OCI-LY7 (cell line): Measurements from ENCODE around the gene PRSS38. TPM values are rescaled to one million over a fixed set of nuclear protein-coding genes. Genes with fewer than 3 reads are reported as not detected.

Experiments used
- BruUV-seq: library from RNA; stranded (reverse); fragments of 400-500 nt; replicated peaks from 2 replicates; lab custom pipeline; 2021; lab: Mats Ljungman, UMichigan
- CTCF ChIA-PET: fragments of 300-600 bp; sonication (Branson Sonifier 250); formaldehyde crosslinking; loops from one replicate; lab custom pipeline; 2022; ENCODE audit warnings: antibody characterized with exemption; ENCODE audit not compliant: unreplicated experiment; lab: Charles Lee
- POLR2A ChIA-PET: fragments of 300-600 bp; sonication (Branson Sonifier 250); formaldehyde crosslinking; loops from one replicate; lab custom pipeline; 2022; ENCODE audit warnings: antibody characterized with exemption; lab: Charles Lee
- DNase-seq: peaks from one replicate; pipeline ENCODE4 v3.0.0-alpha.2; 2015; ENCODE audit warnings: low spot score
- H2AFZ ChIP-seq: fragments of 200-600 bp; sonication (generic), shearing (Covaris generic); 2 replicates; pipeline ENCODE4 v1.6.1; 2014; ENCODE audit warnings: mild to moderate bottlenecking, antibody characterized with exemption, low read length, moderate library complexity
- H3K27ac ChIP-seq: fragments of 200-600 bp; sonication (generic); 2 replicates; pipeline ENCODE4 v1.5.1; 2014; ENCODE audit warnings: mixed run types, low read depth, mild to moderate bottlenecking, moderate library complexity, low read length, inconsistent platforms; ENCODE audit not compliant: poor library complexity, severe bottlenecking
- H3K36me3 ChIP-seq: fragments of 200-600 bp; sonication (generic); 2 replicates; pipeline ENCODE4 v1.6.1; 2014; ENCODE audit warnings: mild to moderate bottlenecking, antibody characterized with exemption, low read length, moderate library complexity, mixed read lengths; ENCODE audit not compliant: insufficient read depth
- H3K4me1 ChIP-seq: fragments of 200-600 bp; sonication (generic); 2 replicates; pipeline ENCODE4 v1.5.1; 2014; ENCODE audit warnings: mild to moderate bottlenecking, low read length; ENCODE audit not compliant: insufficient read depth, poor library complexity, severe bottlenecking
- H3K4me2 ChIP-seq: fragments of 200-600 bp; sonication (generic); 2 replicates; pipeline ENCODE4 v1.6.1; 2014; ENCODE audit warnings: mild to moderate bottlenecking, low read length
- H3K4me3 ChIP-seq: fragments of 200-600 bp; sonication (generic); 2 replicates; pipeline ENCODE4 v1.5.1; 2014; ENCODE audit warnings: mild to moderate bottlenecking, low read depth, low read length; ENCODE audit not compliant: poor library complexity, severe bottlenecking
- H3K79me2 ChIP-seq: fragments of 200-600 bp; sonication (generic); 2 replicates; pipeline ENCODE4 v1.6.1; 2016; ENCODE audit warnings: low read depth, mild to moderate bottlenecking, low read length, moderate library complexity, mixed read lengths; ENCODE audit not compliant: insufficient read depth
- H3K9me2 ChIP-seq: fragments of 200-600 bp; sonication (generic); 2 replicates; pipeline ENCODE4 v1.6.1; 2016; ENCODE audit warnings: mild to moderate bottlenecking, low read length, mixed read lengths; ENCODE audit not compliant: insufficient read depth
- H3K9me3 ChIP-seq: fragments of 200-600 bp; sonication (generic); 2 replicates; pipeline ENCODE4 v1.6.1; 2014; ENCODE audit warnings: mild to moderate bottlenecking, mixed run types, low read length, mixed read lengths
- H4K20me1 ChIP-seq: fragments of 200-600 bp; sonication (generic); 2 replicates; pipeline ENCODE4 v1.6.1; 2014; ENCODE audit warnings: mild to moderate bottlenecking, antibody characterized with exemption, low read length, moderate library complexity, mixed read lengths; ENCODE audit not compliant: insufficient read depth
- EZH2phosphoT487 ChIP-seq: fragments of 200-600 bp; sonication (generic); IDR thresholded peaks from 2 replicates; pipeline ENCODE4 v1.6.1; 2018; ENCODE audit warnings: low read depth, borderline replicate concordance, mild to moderate bottlenecking, mixed run types, antibody characterized with exemption, low read length, moderate library complexity, mixed read lengths
- intact Hi-C: fragments of 100-400 bp; cut with micrococcal nuclease; formaldehyde crosslinking; loops from one replicate; pipeline ENCODE4 v1.10.0; 2022; ENCODE audit not compliant: unreplicated experiment
- total RNA-seq, 2 experiments: library from RNA; depleted of rRNA in 1 of 2; stranded (reverse); fragments of >200 nt in 1 of 2; shearing (Covaris generic) in 1 of 2; gene quantifications; 2 replicates each; pipeline ENCODE4 v1.2.3, GENCODE V29; 2014 to 2022
- TF ChIP-seq, protein P1 (sequence below): fragments of 200-600 bp; sonication (generic); conservative IDR thresholded peaks from 2 replicates; pipeline ENCODE4 v1.5.1; 2014; ENCODE audit warnings: mild to moderate bottlenecking, antibody characterized with exemption, low read length, moderate library complexity, mixed read lengths

PRSS38 gene
- total RNA-seq, 2 experiments from 2014 or later: not detected

DNA sequence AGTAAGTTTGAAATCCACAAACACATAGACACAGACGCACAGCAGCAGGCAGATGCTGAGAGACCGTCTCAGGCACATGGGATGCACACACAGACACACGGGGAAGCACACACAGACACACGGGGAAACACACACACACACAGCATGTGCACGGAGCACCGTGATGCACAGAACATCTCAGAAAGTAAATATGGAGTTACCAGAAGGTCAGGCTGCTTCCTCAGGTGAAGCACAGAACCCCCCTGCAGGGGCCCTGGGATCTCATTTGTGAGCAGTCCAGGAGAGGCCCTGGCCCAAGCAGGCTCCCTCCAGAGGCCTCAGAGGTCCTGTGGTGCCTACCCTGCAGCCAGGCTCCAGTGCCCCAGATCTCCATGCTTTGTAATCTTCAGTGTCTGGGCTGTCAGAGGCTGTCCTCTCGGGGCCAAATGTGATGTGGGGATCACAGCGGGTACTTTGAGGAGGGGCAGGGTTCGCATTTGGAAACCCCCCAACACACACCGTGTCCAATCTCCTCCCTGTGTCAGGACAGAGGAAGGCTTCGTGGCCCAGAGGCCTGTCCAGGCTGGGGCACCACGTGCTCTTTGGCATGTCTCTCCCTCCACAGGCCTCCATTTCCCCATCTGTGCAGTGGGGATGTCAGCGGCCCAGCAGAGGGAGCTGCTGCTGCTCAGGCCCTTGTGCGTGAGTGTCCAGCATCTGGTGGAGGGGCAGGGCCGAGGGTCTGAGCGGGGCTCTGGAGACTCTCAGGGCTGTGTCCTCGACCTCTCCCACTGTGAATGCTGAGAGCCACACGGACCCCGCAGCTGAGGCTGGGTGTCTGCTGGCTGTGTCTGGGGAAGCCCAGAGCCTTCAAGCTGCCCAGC, 23.0 kb upstream of the PRSS38 start:
- no peak for TF ChIP-seq EZH2phosphoT487
- TF ChIP-seq, protein P1, sequence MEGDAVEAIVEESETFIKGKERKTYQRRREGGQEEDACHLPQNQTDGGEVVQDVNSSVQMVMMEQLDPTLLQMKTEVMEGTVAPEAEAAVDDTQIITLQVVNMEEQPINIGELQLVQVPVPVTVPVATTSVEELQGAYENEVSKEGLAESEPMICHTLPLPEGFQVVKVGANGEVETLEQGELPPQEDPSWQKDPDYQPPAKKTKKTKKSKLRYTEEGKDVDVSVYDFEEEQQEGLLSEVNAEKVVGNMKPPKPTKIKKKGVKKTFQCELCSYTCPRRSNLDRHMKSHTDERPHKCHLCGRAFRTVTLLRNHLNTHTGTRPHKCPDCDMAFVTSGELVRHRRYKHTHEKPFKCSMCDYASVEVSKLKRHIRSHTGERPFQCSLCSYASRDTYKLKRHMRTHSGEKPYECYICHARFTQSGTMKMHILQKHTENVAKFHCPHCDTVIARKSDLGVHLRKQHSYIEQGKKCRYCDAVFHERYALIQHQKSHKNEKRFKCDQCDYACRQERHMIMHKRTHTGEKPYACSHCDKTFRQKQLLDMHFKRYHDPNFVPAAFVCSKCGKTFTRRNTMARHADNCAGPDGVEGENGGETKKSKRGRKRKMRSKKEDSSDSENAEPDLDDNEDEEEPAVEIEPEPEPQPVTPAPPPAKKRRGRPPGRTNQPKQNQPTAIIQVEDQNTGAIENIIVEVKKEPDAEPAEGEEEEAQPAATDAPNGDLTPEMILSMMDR: peak; percentile 44
- H3K9me2 ChIP-seq: no peaks in the 10 kb centered on the region
- no TSS peak for BruUV-seq
- POLR2A ChIA-PET: no interaction called here
- no peaks in the 10 kb centered on the region for H4K20me1 ChIP-seq
- no peak overlapping the region for H3K27ac ChIP-seq
- H3K79me2 ChIP-seq: no peaks in the 10 kb centered on the region
- no peaks in the 10 kb centered on the region for H3K36me3 ChIP-seq
- H2AFZ ChIP-seq: no peak overlapping the region
- H3K4me1 ChIP-seq: peaks cover 4% of the 10 kb centered on the region
- intact Hi-C loops: no loop called here
- H3K4me2 ChIP-seq: no peak overlapping the region
- no peaks in the 10 kb centered on the region for H3K9me3 ChIP-seq
- no peak overlapping the region for H3K4me3 ChIP-seq
- CTCF ChIA-PET: no interaction called here
- no peak for DNase-seq

DNA sequence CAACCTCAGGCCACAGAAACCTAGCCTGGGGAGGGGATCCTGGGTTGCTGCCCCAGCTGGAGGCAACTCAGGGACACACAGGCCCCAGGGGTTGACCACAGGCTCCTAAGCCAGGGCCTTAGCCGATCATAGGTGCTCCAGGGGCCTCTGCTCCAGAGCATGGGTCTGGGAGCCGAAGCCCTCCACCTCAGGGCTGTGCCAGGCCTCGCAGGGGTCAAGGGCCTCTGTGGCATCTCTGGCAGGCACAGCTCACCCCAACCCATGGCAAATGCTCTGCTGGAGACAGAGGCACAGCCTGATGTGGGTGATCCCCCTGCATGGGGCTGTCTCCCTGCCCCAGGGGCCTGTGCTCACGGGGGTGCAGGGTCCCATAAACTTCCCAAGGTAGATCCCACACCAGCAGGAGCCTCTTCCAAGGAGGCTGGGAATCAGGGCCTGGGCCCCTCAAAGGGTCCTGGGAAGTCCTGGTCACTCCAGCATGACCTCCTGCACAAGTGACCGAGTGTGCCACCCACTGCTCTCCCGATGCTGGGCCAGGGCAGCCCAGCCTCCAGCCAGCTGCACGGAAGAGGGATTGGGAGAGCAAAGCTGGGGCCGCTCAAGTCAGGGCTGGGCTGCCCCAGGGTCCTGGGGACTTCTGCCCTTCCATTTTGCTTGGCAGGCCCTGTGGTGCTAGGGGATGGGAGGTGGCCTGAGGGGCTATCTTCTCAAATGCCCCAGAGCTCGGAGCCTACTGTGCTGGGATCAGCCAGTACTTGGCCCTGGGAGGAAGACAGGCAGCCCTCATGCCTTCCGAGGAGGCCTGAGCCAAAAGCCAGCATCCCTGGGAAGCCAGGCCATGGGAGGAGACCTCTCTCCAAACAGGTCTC, 22.2 kb upstream of the PRSS38 start:
- H3K9me2 ChIP-seq: no peaks in the 10 kb centered on the region
- ChIA-PET CTCF (no interaction called here), POLR2A (no interaction called here)
- H3K4me1 ChIP-seq: no peaks in the 10 kb centered on the region
- H3K4me3 ChIP-seq: no peak overlapping the region
- no TSS peak for BruUV-seq
- no peak for TF ChIP-seq EZH2phosphoT487
- TF ChIP-seq, protein P1: no peak
- no peak overlapping the region for H3K4me2 ChIP-seq
- no peaks in the 10 kb centered on the region for H3K79me2 ChIP-seq
- intact Hi-C loops: no loop called here
- H3K36me3 ChIP-seq: no peaks in the 10 kb centered on the region
- no peaks in the 10 kb centered on the region for H3K9me3 ChIP-seq
- no peak overlapping the region for H3K27ac ChIP-seq
- no peaks in the 10 kb centered on the region for H4K20me1 ChIP-seq
- H2AFZ ChIP-seq: no peak overlapping the region
- no peak for DNase-seq
